ENCODE measurements around the gene PITPNM3. TPM values are rescaled to one million over a fixed set of nuclear protein-coding genes. Genes with fewer than 3 reads are reported as not detected.

Gene PITPNM3
- total and polyA plus RNA-seq, 2 donors (not counting 1 experiment from before 2014, with no cell fraction given) = 0.99 to 1.1 TPM

DNA sequence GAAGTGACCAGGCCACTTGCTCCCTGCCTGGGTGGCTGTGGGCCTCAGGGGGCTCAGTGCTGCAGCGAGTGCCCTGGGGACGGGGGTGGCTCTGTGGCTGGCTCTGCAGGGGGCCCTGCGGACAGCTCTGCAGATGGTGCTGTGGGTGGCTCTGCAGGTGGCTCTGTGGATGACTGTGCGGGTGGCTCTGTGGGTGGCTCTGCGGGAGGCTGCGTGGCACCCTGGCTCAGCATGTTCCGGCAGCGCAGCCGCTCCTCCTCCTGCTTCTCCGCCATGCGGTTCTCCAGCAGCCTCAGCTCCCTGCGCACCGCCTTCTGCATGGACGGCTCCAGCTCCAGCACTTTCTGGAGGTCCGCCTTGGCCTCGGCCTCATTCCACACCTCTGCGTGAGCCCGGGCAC is 130.9 kb downstream of the PITPNM3 start:
- Histone ChIP-seq H3K27ac (ENCODE audit: insufficient read depth, low read length) (no peak overlapping the region), H3K79me2 (ENCODE audit: control insufficient read depth, insufficient read depth, low read length) (no peaks in the 10 kb centered on the region), H3K9me3 (ENCODE audit: control insufficient read depth, insufficient read depth, low read depth, low read length) (no peaks in the 10 kb centered on the region), H3K9ac (ENCODE audit: insufficient read depth, low read length) (no peak overlapping the region), H3K4me3 (replicated peaks in 1 of 4; ENCODE audit: control extremely low read depth in 1 of 4, insufficient read depth in 1 of 4, low read depth in 3 of 4, low read length in 4 of 4) (no peak overlapping the region), H3K4me1 (ENCODE audit: control insufficient read depth, extremely low read depth, insufficient read depth, low read length) (no peaks in the 10 kb centered on the region), H3K27me3 (ENCODE audit: control insufficient read depth, insufficient read depth, low read length) (no peaks in the 10 kb centered on the region), H2AFZ (ENCODE audit: low read length) (no peak overlapping the region), H3K36me3 (ENCODE audit: control insufficient read depth, insufficient read depth, low read length) (no peaks in the 10 kb centered on the region), H4K20me1 (ENCODE audit: control insufficient read depth, extremely low read depth, insufficient read depth, low read length) (no peaks in the 10 kb centered on the region), H3K4me2 (ENCODE audit: extremely low read depth, insufficient read depth, low read length) (no peak overlapping the region)
- no peak for DNase-seq (ENCODE audit: low read depth in 2 of 2)
- TF ChIP-seq, protein P1, sequence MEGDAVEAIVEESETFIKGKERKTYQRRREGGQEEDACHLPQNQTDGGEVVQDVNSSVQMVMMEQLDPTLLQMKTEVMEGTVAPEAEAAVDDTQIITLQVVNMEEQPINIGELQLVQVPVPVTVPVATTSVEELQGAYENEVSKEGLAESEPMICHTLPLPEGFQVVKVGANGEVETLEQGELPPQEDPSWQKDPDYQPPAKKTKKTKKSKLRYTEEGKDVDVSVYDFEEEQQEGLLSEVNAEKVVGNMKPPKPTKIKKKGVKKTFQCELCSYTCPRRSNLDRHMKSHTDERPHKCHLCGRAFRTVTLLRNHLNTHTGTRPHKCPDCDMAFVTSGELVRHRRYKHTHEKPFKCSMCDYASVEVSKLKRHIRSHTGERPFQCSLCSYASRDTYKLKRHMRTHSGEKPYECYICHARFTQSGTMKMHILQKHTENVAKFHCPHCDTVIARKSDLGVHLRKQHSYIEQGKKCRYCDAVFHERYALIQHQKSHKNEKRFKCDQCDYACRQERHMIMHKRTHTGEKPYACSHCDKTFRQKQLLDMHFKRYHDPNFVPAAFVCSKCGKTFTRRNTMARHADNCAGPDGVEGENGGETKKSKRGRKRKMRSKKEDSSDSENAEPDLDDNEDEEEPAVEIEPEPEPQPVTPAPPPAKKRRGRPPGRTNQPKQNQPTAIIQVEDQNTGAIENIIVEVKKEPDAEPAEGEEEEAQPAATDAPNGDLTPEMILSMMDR (conservative IDR thresholded peaks at IDR 0.05 in 1 of 2, IDR thresholded peaks at IDR 0.05 in 1 of 2; ENCODE audit: low read depth in 1 of 2, low read length in 2 of 2) = no peak
- TF ChIP-seq EZH2 (IDR thresholded peaks at IDR 0.05; ENCODE audit: low read length, missing control alignments) = no peak

DNA sequence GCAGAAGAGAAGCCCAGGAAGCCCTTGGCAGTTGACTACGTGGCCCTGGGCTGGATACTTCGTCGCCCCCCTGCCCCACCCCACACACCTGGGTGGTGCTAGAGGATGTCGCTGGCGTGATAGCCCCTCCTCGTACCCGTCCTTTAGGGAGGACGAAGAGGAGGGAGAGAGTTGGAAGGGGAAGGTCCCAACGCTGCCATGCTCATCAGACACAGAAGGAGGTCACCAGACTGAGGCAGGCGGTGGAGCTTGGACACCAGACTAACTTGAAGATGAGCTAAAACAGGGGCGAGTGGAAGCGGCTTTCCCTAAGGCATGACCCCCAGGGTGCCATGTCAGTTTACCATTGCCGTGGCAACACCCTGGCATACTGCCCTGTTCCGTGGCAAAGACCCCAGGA is 132.4 kb downstream of the PITPNM3 start:
- H3K4me1 ChIP-seq (ENCODE audit: control insufficient read depth, extremely low read depth, insufficient read depth, low read length) = no peaks in the 10 kb centered on the region
- no peak overlapping the region for H3K4me3 ChIP-seq (replicated peaks in 1 of 4; ENCODE audit: control extremely low read depth in 1 of 4, insufficient read depth in 1 of 4, low read depth in 3 of 4, low read length in 4 of 4)
- H3K9ac ChIP-seq (ENCODE audit: insufficient read depth, low read length) = no peak overlapping the region
- no peaks in the 10 kb centered on the region for H3K36me3 ChIP-seq (ENCODE audit: control insufficient read depth, insufficient read depth, low read length)
- no peaks in the 10 kb centered on the region for H4K20me1 ChIP-seq (ENCODE audit: control insufficient read depth, extremely low read depth, insufficient read depth, low read length)
- TF ChIP-seq, protein P1 (conservative IDR thresholded peaks at IDR 0.05 in 1 of 2, IDR thresholded peaks at IDR 0.05 in 1 of 2; ENCODE audit: low read depth in 1 of 2, low read length in 2 of 2) = no peak
- TF ChIP-seq EZH2 (IDR thresholded peaks at IDR 0.05; ENCODE audit: low read length, missing control alignments) = no peak
- no peaks in the 10 kb centered on the region for H3K9me3 ChIP-seq (ENCODE audit: control insufficient read depth, insufficient read depth, low read depth, low read length)
- H3K79me2 ChIP-seq (ENCODE audit: control insufficient read depth, insufficient read depth, low read length) = no peaks in the 10 kb centered on the region
- no peak overlapping the region for H2AFZ ChIP-seq (ENCODE audit: low read length)
- DNase-seq (ENCODE audit: low read depth in 2 of 2) = no peak
- H3K27me3 ChIP-seq (ENCODE audit: control insufficient read depth, insufficient read depth, low read length) = no peaks in the 10 kb centered on the region
- H3K4me2 ChIP-seq (ENCODE audit: extremely low read depth, insufficient read depth, low read length) = no peak overlapping the region
- H3K27ac ChIP-seq (ENCODE audit: insufficient read depth, low read length) = no peak overlapping the region

DNA sequence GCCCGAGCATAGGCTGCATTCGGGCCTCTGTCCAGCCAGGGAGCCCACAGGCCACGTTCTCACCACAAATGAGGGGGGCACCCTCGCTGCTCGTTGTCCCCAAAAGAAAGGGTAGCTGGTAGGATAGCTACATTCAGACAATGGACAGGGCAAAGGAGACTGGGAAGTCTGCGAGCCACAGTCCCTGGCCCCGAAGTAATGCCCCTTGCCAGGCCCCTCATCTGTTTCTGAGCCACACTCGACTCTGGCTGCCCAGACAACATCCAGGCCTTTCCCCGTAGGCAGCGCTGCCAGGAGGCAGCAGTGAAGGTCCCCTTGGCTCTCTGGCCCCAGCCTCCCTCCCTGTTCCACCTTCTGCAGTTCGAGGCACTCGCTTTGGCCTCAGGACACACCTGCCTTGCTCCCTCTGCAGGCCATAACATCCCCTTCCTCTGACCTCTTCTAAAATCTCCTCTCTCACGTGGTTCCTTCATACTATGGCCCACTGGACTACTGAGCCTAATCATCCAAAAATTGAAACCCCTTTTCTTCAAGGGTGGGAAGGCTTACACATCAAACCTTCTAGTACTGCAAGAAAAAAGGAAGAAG is 133.6 kb downstream of the PITPNM3 start:
- Histone ChIP-seq H3K4me2 (ENCODE audit: extremely low read depth, insufficient read depth, low read length) (no peak overlapping the region), H3K4me1 (ENCODE audit: control insufficient read depth, extremely low read depth, insufficient read depth, low read length) (no peaks in the 10 kb centered on the region), H3K4me3 (replicated peaks in 1 of 4; ENCODE audit: control extremely low read depth in 1 of 4, insufficient read depth in 1 of 4, low read depth in 3 of 4, low read length in 4 of 4) (no peak overlapping the region), H3K27ac (ENCODE audit: insufficient read depth, low read length) (no peak overlapping the region), H3K36me3 (ENCODE audit: control insufficient read depth, insufficient read depth, low read length) (no peaks in the 10 kb centered on the region), H2AFZ (ENCODE audit: low read length) (no peak overlapping the region), H3K9ac (ENCODE audit: insufficient read depth, low read length) (no peak overlapping the region), H3K9me3 (ENCODE audit: control insufficient read depth, insufficient read depth, low read depth, low read length) (no peaks in the 10 kb centered on the region), H3K79me2 (ENCODE audit: control insufficient read depth, insufficient read depth, low read length) (no peaks in the 10 kb centered on the region), H3K27me3 (ENCODE audit: control insufficient read depth, insufficient read depth, low read length) (no peaks in the 10 kb centered on the region), H4K20me1 (ENCODE audit: control insufficient read depth, extremely low read depth, insufficient read depth, low read length) (no peaks in the 10 kb centered on the region)
- DNase-seq (ENCODE audit: low read depth in 2 of 2) = no peak
- TF ChIP-seq, protein P1 (conservative IDR thresholded peaks at IDR 0.05 in 1 of 2, IDR thresholded peaks at IDR 0.05 in 1 of 2; ENCODE audit: low read depth in 1 of 2, low read length in 2 of 2) = no peak
- TF ChIP-seq EZH2 (IDR thresholded peaks at IDR 0.05; ENCODE audit: low read length, missing control alignments) = no peak

Data from fibroblast of lung (primary cell).